IMR-90 (cell line): Measurements from ENCODE around the gene PROCR. TPM values are rescaled to one million over a fixed set of nuclear protein-coding genes. Genes with fewer than 3 reads are reported as not detected.
A peak's percentile ranks its signal among the peaks of the same experiment; 100 is the strongest.

Experiments
- ATAC-seq: fragments of 200-7000 bp; cut with Tn5 transposase; 2 replicates; pipeline ENCODE4 v1.9.1; 2020; ENCODE audit warnings: low read depth, mild to moderate bottlenecking, moderate library complexity
- BruUV-seq: library from RNA; stranded (reverse); fragments of 400-500 nt; replicated peaks from 2 replicates; lab custom pipeline; 2021; lab: Mats Ljungman, UMichigan
- CTCF ChIA-PET: fragments of 300-600 bp; formaldehyde crosslinking; extraction: SDS; loops from one replicate; lab custom pipeline; 2021; ENCODE audit warnings: antibody characterized with exemption; lab: Yijun Ruan, JAX
- POLR2A ChIA-PET: fragments of 300-600 bp; sonication (Branson Sonifier 250); formaldehyde crosslinking; loops from one replicate; lab custom pipeline; 2022; ENCODE audit warnings: antibody characterized with exemption; ENCODE audit not compliant: unreplicated experiment; lab: Charles Lee
- DNase-seq: peaks from one replicate; pipeline ENCODE4 v3.0.0; 2013
- H2AFZ ChIP-seq: replicated peaks from 2 replicates; pipeline ENCODE3; 2013; ENCODE audit warnings: low read length, mild to moderate bottlenecking; ENCODE audit not compliant: poor library complexity
- H2AK5ac ChIP-seq: 2 replicates; pipeline ENCODE4 v1.6.1; 2013; ENCODE audit warnings: low read depth, low read length, inconsistent platforms
- H2AK9ac ChIP-seq: replicated peaks from 2 replicates; pipeline ENCODE3; 2013; ENCODE audit warnings: mild to moderate bottlenecking, low read depth, low read length, moderate library complexity; ENCODE audit not compliant: poor library complexity
- H2BK120ac ChIP-seq: 2 replicates; pipeline ENCODE4 v1.6.1; 2013; ENCODE audit warnings: low read depth, low read length, inconsistent platforms
- H2BK15ac ChIP-seq: 3 replicates; pipeline ENCODE4 v1.6.1; 2013; ENCODE audit warnings: low read depth, low read length, inconsistent platforms
- H2BK20ac ChIP-seq: 2 replicates; pipeline ENCODE4 v1.6.1; 2013; ENCODE audit warnings: low read depth, mild to moderate bottlenecking, inconsistent platforms, low read length, moderate library complexity
- H2BK5ac ChIP-seq: 2 replicates; pipeline ENCODE4 v1.6.1; 2013; ENCODE audit warnings: mild to moderate bottlenecking, low read depth, low read length, inconsistent platforms; ENCODE audit not compliant: poor library complexity, severe bottlenecking
- H3K14ac ChIP-seq: replicated peaks from 2 replicates; pipeline ENCODE4 v1.6.1; 2013; ENCODE audit warnings: low read depth, low read length, inconsistent platforms
- H3K18ac ChIP-seq: 2 replicates; pipeline ENCODE4 v1.6.1; 2013; ENCODE audit warnings: low read depth, low read length, control low read depth
- H3K23ac ChIP-seq: 2 replicates; pipeline ENCODE4 v1.6.1; 2013; ENCODE audit warnings: low read depth, low read length, inconsistent platforms
- H3K27ac ChIP-seq: 2 replicates; pipeline ENCODE4 v1.5.1; 2013; ENCODE audit warnings: mild to moderate bottlenecking, control low read depth, low read length; ENCODE audit not compliant: insufficient read depth
- H3K27me3 ChIP-seq: 2 replicates; pipeline ENCODE4 v1.6.1; 2013; ENCODE audit warnings: low read length; ENCODE audit not compliant: control insufficient read depth, insufficient read depth
- H3K36me3 ChIP-seq: 2 replicates; pipeline ENCODE4 v1.6.1; 2013; ENCODE audit warnings: low read length, mixed read lengths; ENCODE audit not compliant: control insufficient read depth, insufficient read depth
- H3K4ac ChIP-seq: 2 replicates; pipeline ENCODE4 v1.6.1; 2013; ENCODE audit warnings: low read depth, low read length, inconsistent platforms
- H3K4me1 ChIP-seq: 2 replicates; pipeline ENCODE4 v1.6.1; 2013; ENCODE audit warnings: low read length, mixed read lengths; ENCODE audit not compliant: control insufficient read depth, insufficient read depth
- H3K4me2 ChIP-seq: 2 replicates; pipeline ENCODE4 v1.6.1; 2013; ENCODE audit warnings: low read depth, mild to moderate bottlenecking, control low read depth, low read length, moderate library complexity
- H3K4me3 ChIP-seq: 2 replicates; pipeline ENCODE4 v1.5.1; 2013; ENCODE audit warnings: low read depth, mild to moderate bottlenecking, control low read depth, low read length, moderate library complexity; ENCODE audit not compliant: insufficient read depth
- H3K56ac ChIP-seq: 2 replicates; pipeline ENCODE4 v1.6.1; 2013; ENCODE audit warnings: low read length, inconsistent platforms; ENCODE audit not compliant: insufficient read depth; ENCODE audit errors: extremely low read depth
- H3K79me1 ChIP-seq, 2 experiments: 2 replicates each; pipeline ENCODE4 v1.6.1; 2013; ENCODE audit warnings: low read length in 2 of 2, inconsistent platforms in 1 of 2, low read depth in 1 of 2
- H3K9ac ChIP-seq: 2 replicates; pipeline ENCODE4 v1.6.1; 2013; ENCODE audit warnings: low read depth, low read length, control low read depth
- H3K9me1 ChIP-seq: 2 replicates; pipeline ENCODE4 v1.6.1; 2013; ENCODE audit warnings: low read length, inconsistent platforms; ENCODE audit not compliant: insufficient read depth
- H3K9me3 ChIP-seq: 2 replicates; pipeline ENCODE4 v1.6.1; 2013; ENCODE audit warnings: low read length; ENCODE audit not compliant: control insufficient read depth, insufficient read depth
- H4K20me1 ChIP-seq: 2 replicates; pipeline ENCODE4 v1.6.1; 2013; ENCODE audit warnings: low read length, inconsistent platforms; ENCODE audit not compliant: insufficient read depth
- H4K5ac ChIP-seq: 2 replicates; pipeline ENCODE4 v1.6.1; 2013; ENCODE audit warnings: mild to moderate bottlenecking, low read depth, low read length, control low read depth
- H4K8ac ChIP-seq, 2 experiments: 2 replicates each; pipeline ENCODE4 v1.6.1; 2013; ENCODE audit warnings: low read depth in 2 of 2, low read length in 2 of 2, control low read depth in 1 of 2, inconsistent platforms in 1 of 2
- H4K91ac ChIP-seq: 2 replicates; pipeline ENCODE4 v1.6.1; 2013; ENCODE audit warnings: low read depth, low read length, inconsistent platforms; ENCODE audit not compliant: insufficient read depth
- BHLHE40 ChIP-seq: fragments of 150-350 bp; IDR thresholded peaks from 2 replicates; pipeline ENCODE4 v1.6.1; 2016; ENCODE audit warnings: mild to moderate bottlenecking, low read depth, low read length
- CEBPB ChIP-seq: IDR thresholded peaks from 2 replicates; pipeline ENCODE4 v1.6.1; 2012; ENCODE audit warnings: low read depth, low read length, improper control_type of control experiment
- CHD1 ChIP-seq: IDR thresholded peaks from 2 replicates; pipeline ENCODE4 v1.6.1; 2012; ENCODE audit warnings: low read depth, low read length, improper control_type of control experiment
- CTCF ChIP-seq: conservative IDR thresholded peaks from 2 replicates; pipeline ENCODE4 v1.5.1; 2012; ENCODE audit warnings: mild to moderate bottlenecking, low read depth, low read length, improper control_type of control experiment
- ELK1 ChIP-seq: fragments of 150-350 bp; IDR thresholded peaks from 2 replicates; pipeline ENCODE4 v1.6.1; 2016; ENCODE audit warnings: low read depth, mild to moderate bottlenecking, low read length, moderate library complexity, borderline replicate concordance
- FOS ChIP-seq: fragments of 150-350 bp; IDR thresholded peaks from 2 replicates; pipeline ENCODE4 v1.6.1; 2016; ENCODE audit warnings: low read depth, low read length
- MAFK ChIP-seq: IDR thresholded peaks from 2 replicates; pipeline ENCODE4 v1.6.1; 2012; ENCODE audit warnings: low read depth, low read length, improper control_type of control experiment
- MAZ ChIP-seq: IDR thresholded peaks from 2 replicates; pipeline ENCODE4 v1.6.1; 2012; ENCODE audit warnings: low read depth, mild to moderate bottlenecking, low read length, improper control_type of control experiment, moderate library complexity, borderline replicate concordance
- MXI1 ChIP-seq: IDR thresholded peaks from 2 replicates; pipeline ENCODE4 v1.6.1; 2012; ENCODE audit warnings: low read depth, mild to moderate bottlenecking, low read length, moderate library complexity, borderline replicate concordance
- NFE2L2 ChIP-seq: fragments of 150-350 bp; IDR thresholded peaks from 2 replicates; pipeline ENCODE4 v1.6.1; 2016; ENCODE audit warnings: low read depth, mild to moderate bottlenecking, low read length
- POLR2A ChIP-seq: IDR thresholded peaks from 2 replicates; pipeline ENCODE4 v1.6.1; 2012; ENCODE audit warnings: mild to moderate bottlenecking, low read depth, low read length
- RAD21 ChIP-seq: IDR thresholded peaks from 2 replicates; pipeline ENCODE4 v1.6.1; 2012; ENCODE audit warnings: low read length, improper control_type of control experiment
- RCOR1 ChIP-seq: IDR thresholded peaks from 2 replicates; pipeline ENCODE4 v1.6.1; 2012; ENCODE audit warnings: mild to moderate bottlenecking, low read length, improper control_type of control experiment; ENCODE audit not compliant: insufficient replicate concordance
- RFX5 ChIP-seq: IDR thresholded peaks from 2 replicates; pipeline ENCODE4 v1.8.0; 2012; ENCODE audit warnings: low read depth, mild to moderate bottlenecking, low read length, moderate library complexity
- SMC3 ChIP-seq: fragments of 150-350 bp; IDR thresholded peaks from 2 replicates; pipeline ENCODE4 v1.6.1; 2016; ENCODE audit warnings: low read depth, mild to moderate bottlenecking, antibody characterized with exemption, low read length, moderate library complexity
- USF2 ChIP-seq: fragments of 150-350 bp; IDR thresholded peaks from 2 replicates; pipeline ENCODE4 v1.6.1; 2017; ENCODE audit warnings: mild to moderate bottlenecking, antibody characterized with exemption, low read length, low read depth
- WGBS, 2 experiments: methylation state at CpG; one replicate each; pipeline versions ENCODE4 v1.1.5 to v1.1.7; 2013; ENCODE audit warnings: missing lambda C conversion rate in 2 of 2; ENCODE audit not compliant: insufficient read length in 1 of 2; ENCODE audit errors: extremely low coverage in 2 of 2; 5-methylcytosine and 5-hydroxymethylcytosine counted together
- dilution Hi-C: fragments of 300-500 bp; cut with HindIII; formaldehyde crosslinking; loops from one replicate; pipeline ENCODE4 v1.14.3; 2018; ENCODE audit warnings: low sequenced_read_pairs; ENCODE audit not compliant: unreplicated experiment
- in situ Hi-C: fragments of 300-500 bp; cut with MboI; formaldehyde crosslinking; loops from 3 replicates; pipeline ENCODE4 v1.14.3; 2019; ENCODE audit warnings: low sequenced_read_pairs, inconsistent platforms, mixed read lengths
- intact Hi-C: fragments of 100-400 bp; cut with micrococcal nuclease; formaldehyde crosslinking; loops from 2 replicates; pipeline ENCODE4 v1.10.0; 2022
- polyA plus RNA-seq, 3 experiments: library from polyadenylated mRNA; depleted of rRNA; stranded (reverse); fragments of >200 nt; gene quantifications; 2 replicates each; pipeline ENCODE4 v1.2.3, GENCODE V29; 2012; ENCODE audit warnings: low replicate concordance in 1 of 3
- total RNA-seq: library from RNA; depleted of rRNA; stranded (reverse); fragments of >200 nt; gene quantifications from 2 replicates; pipeline ENCODE4 v1.2.3, GENCODE V29; 2012

Gene PROCR
- total and polyA plus RNA-seq, 2 of the 4 experiments (the other 2 are of a cell fraction), result 36.4 to 41.9 TPM

- no peak overlapping the region for H3K14ac ChIP-seq
- dilution Hi-C loops, result no loop called here
- H3K79me1 ChIP-seq, result peaks cover 4 to 10% of the 10 kb centered on the region in 2 experiments
- peaks cover 10% of the 10 kb centered on the region for H3K36me3 ChIP-seq
- H3K18ac ChIP-seq, result no peak overlapping the region
- no peak overlapping the region for H4K5ac ChIP-seq
- DNase-seq (peak; percentile 72), ATAC-seq (peak; percentile 44)
- ChIA-PET POLR2A (interaction anchor here (0.6 kb wide), 1 partner anchor 125 kb away, joined by 3 read pairs; no protein-coding TSS in a partner anchor), CTCF (interaction anchor here (0.5 to 3.5 kb wide), 12 partner anchors 11 to 162 kb away, joined by 3 to 26 read pairs (median 4); no protein-coding TSS in a partner anchor)
- H3K4me3 ChIP-seq, result no peak overlapping the region
- in situ Hi-C loops, result loop anchor here (5.0 to 25.0 kb wide), 3 partner anchors 60 to 292 kb away; partner anchors contain the start of gene GDF5
- no TSS peak for BruUV-seq
- H3K27ac ChIP-seq, result no peak overlapping the region
- no peak overlapping the region for H3K23ac ChIP-seq
- peaks cover 5% of the 10 kb centered on the region; the same call in 1 of the 2 replicates for H3K4me1 ChIP-seq
- no peak overlapping the region for H3K4ac ChIP-seq
- H2BK20ac ChIP-seq, result no peak overlapping the region
- no peak overlapping the region for H2AFZ ChIP-seq
- no peak overlapping the region for H2AK9ac ChIP-seq
- no peak overlapping the region for H4K91ac ChIP-seq
- H2AK5ac ChIP-seq, result no peak overlapping the region
- no peak overlapping the region for H2BK120ac ChIP-seq
- H3K9me1 ChIP-seq, result no peaks in the 10 kb centered on the region
- H3K27me3 ChIP-seq, result no peaks in the 10 kb centered on the region
- H2BK5ac ChIP-seq, result no peak overlapping the region
- intact Hi-C loops, result loop anchor here (1.0 to 2.0 kb wide), 5 partner anchors 49 to 302 kb away; partner anchors contain the start of gene GDF5
- H3K9me3 ChIP-seq, result no peaks in the 10 kb centered on the region
- 13% methylated on average over 1 of the region's 2 CpGs; no CpG with 5 or more reads in 1 of the 2 experiments for WGBS, 2 experiments
- no peak overlapping the region for H3K56ac ChIP-seq
- H4K8ac ChIP-seq, result no peak overlapping the region
- no peaks in the 10 kb centered on the region for H4K20me1 ChIP-seq
- H2BK15ac ChIP-seq, result no peak overlapping the region
- no peak overlapping the region for H3K9ac ChIP-seq
- H3K4me2 ChIP-seq, result no peak overlapping the region
- no peak for TF ChIP-seq BHLHE40
- no peak for TF ChIP-seq RFX5
- TF ChIP-seq USF2, result no peak
- TF ChIP-seq MAZ, result no peak
- no peak for TF ChIP-seq ELK1
- no peak for TF ChIP-seq CHD1
- no peak for TF ChIP-seq MXI1
- no peak for TF ChIP-seq MAFK
- no peak for TF ChIP-seq CEBPB
- TF ChIP-seq NFE2L2, result no peak
- TF ChIP-seq RAD21, result peak; percentile 92
- peak; percentile 86 for TF ChIP-seq CTCF
- TF ChIP-seq RCOR1, result no peak
- TF ChIP-seq FOS, result no peak
- no peak; the same call in 1 of the 2 replicates for TF ChIP-seq POLR2A
- peak; percentile 91 for TF ChIP-seq SMC3
These were observed 26.7 kb upstream of the PROCR start for GRCh38 chr20:35145141-35145564.
